GDM1 (cell line): ENCODE results near the gene PRSS56.
"Not testable (repeated sequence)": the region's sequence is repeated elsewhere in the genome, so short reads cannot be mapped to it uniquely, and the experiment has no call there.

Source experiments
- DNase-seq: peaks from one replicate; lab custom pipeline; 2025; lab: John Stamatoyannopoulos, UW

The PRSS56 gene

DNA sequence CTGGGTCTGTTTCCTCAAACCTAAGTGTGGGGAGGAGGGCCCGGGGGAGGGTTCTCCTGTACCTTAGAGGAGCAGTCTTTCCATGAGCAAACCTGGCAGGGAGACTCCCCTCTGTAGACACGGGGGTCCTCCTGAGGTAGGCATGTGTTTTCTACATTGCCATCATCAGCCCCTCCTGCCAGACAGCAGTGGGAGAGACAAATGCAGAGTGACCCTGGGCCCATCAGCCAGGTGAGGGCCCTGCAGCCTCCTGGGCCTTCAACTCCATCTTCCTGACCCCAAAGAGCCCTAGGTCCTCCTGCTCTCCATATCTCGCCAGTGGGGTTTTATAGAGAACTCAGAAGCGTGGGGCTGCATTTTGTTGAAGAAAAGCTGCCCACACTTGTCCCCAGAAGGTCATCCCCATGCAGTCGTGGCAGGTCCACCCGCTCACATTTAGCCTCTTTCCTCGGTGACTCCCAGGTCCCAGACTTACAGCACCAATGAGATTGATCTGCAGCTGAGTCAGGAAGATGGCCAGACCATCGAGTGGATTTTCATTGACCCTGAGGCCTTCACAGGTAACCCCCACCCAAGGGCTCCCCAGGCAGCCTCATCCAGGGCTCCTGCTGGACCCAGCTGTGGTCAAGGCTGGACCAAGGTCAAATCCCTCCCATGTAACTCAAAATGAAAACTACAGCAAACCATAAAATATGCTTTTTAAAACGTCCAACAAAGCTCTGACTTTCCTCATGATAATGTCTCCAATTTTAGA, 21.9 kb downstream of the PRSS56 start:
- DNase-seq, result no peak

DNA sequence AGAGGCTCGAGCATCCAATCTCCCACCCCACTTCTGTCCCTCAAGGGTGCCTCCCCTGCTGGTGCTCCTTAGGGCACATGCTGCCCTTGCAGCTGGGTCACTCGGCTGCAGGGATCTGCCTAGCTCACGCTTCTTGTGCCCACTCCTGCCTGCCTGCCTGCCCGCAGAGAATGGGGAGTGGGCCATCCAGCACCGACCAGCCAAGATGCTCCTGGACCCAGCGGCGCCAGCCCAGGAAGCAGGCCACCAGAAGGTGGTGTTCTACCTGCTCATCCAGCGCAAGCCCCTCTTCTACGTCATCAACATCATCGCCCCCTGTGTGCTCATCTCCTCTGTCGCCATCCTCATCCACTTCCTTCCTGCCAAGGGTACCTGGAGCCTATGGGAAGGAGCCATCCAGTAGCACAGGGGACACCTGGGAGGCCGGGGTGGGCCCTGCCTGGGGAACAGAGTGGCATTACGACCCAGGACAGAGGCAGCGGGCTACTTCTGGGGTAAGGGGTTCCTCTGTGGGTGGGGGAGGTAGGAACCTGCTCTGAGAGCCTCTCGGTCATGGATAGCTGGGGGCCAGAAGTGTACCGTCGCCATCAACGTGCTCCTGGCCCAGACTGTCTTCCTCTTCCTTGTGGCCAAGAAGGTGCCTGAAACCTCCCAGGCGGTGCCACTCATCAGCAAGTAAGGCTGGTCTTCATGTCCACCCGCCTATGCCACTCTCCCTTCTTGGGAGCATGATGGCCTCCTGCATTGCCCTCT, 22.7 kb downstream of the PRSS56 start:
- no peak for DNase-seq

DNA sequence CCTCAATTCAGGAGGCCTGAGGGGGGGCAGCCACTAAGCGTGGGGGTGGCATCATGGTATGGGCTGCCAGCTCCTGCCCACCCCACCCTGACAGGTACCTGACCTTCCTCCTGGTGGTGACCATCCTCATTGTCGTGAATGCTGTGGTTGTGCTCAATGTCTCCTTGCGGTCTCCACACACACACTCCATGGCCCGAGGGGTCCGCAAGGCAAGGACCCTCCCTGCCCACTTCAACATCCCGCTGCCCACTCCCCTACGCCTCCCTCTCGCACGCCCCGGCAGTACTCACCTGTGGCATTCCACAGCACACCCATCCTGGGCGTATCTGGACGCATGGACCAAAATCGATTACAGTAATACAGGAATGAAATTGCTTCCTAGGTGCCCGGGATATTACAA, 23.3 kb downstream of the PRSS56 start:
- DNase-seq, result no peak

DNA sequence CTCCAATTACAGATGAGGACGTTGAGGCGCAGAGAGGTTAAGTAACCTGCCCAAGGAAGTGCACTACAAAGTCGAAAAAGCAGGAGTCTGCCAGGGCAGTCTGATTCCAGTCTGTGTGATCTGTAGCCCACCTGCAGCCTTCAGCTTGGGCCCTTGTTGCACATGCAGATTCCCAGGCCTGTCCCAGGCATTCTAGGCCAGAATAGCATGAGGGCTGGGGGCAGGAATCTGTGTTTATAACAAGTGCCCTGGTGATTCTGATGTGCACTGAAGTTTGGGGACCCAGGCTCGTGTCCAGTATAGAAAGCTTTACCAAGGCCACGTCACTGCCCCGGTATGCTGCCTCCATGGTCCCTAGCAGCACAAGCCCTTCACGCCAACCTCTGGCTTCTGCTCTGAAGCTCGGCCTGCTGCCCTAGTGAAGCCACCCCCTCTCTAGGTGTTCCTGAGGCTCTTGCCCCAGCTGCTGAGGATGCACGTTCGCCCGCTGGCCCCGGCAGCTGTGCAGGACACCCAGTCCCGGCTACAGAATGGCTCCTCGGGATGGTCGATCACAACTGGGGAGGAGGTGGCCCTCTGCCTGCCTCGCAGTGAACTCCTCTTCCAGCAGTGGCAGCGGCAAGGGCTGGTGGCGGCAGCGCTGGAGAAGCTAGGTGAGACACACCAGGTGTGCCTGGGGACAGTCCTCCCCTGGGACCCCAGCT, 23.9 kb downstream of the PRSS56 start:
- no peak for DNase-seq

DNA sequence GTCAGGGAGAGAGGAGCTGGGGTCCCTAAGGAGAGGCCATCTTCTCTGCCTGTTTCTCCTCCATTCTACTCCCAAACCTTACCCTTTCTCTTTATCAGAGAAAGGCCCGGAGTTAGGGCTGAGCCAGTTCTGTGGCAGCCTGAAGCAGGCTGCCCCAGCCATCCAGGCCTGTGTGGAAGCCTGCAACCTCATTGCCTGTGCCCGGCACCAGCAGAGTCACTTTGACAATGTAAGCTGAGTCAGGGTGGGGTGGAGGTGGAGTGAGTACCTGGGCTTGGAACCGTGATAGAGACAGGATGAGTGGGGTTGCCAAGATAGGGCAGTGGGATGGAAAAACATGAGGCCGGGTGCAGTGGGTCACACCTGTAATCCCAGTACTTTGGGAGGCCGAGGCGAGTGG, 24.5 kb downstream of the PRSS56 start:
- no peak for DNase-seq

DNA sequence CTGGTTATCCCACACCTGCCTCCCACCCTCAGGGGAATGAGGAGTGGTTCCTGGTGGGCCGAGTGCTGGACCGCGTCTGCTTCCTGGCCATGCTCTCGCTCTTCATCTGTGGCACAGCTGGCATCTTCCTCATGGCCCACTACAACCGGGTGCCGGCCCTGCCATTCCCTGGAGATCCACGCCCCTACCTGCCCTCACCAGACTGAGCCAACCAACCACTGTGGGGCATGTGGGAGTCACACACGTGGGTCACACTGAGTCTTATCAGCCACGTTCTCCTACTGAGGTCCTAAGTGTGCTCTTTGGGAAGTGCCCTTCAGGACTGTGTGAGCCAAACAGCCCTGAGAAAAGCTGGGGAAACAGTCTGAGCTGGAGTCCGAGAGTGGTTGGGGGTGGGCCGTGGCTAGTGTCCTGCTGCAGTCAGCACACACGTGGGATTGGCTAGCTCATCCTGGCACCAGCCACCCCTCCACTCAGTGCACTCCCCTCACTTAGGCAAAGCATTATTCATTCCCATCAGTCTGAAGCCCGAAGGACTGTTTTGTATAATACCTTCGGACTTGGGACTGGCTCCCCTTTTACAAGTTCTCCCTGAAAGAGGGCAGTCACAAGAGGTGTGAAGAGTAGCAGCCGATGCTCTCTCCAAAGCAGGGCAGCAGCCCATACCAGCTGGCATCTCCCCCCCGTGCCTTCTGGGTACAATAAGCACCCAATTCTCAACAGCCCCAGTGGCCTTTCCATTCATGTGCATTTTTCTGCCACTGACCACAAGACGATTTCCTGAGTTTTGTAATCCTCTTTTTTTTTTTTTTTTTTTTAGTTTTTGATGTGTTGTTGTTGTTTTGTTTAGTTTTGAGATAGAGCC, 25.6 kb downstream of the PRSS56 start:
- DNase-seq, result no peak

DNA sequence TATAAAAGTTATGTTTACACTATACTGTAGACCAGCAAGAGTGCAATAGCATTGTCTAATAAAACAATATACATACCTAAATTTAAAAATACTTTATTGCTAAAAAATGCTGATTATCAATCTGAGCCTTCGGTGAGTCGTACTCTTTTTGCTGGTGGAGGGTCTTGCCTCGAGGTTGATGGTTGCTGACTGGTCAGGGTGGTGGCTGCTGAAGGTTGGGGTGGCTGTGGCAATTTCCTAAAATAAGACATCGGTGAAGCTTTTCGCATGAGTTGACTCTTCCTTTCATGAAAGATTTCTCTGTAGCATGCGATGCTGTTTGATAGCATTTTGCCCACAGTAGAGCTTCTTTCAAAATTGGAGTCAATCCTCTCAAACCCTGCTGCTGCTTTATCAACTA, 27.8 kb downstream of the PRSS56 start:
- DNase-seq, result no peak

DNA sequence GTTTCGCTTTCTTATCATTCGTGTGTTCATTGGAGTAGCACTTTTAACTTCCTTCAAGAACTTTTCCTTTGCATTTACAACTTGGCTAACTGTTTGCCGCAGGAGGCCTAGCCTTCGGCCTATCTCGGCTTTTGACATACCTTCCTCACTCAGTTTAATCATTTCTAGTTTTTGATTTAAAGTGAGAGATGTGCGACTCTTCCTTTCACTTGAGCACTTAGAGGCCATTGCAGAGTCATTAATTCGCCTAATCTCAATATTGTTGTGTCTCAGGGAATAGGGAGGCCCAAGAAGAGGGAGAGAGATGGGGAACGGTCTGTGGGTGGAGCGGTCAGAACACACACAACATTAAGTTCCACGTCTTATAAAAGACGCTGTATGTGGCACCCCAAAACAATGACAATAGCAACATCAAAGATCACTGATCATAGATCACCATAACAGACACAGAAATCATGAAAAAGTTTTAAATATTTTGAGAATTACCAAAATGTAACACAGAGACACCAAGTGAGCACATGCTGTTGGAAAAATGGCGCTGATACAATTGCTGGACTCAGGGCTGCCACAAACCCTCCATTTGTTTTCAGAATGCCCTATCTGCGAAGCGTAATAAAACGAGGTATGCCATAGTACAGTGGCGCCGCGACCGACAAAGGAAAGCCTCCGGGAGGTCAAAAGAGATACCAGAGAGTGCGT, 29.6 kb downstream of the PRSS56 start:
- no peak for DNase-seq

DNA sequence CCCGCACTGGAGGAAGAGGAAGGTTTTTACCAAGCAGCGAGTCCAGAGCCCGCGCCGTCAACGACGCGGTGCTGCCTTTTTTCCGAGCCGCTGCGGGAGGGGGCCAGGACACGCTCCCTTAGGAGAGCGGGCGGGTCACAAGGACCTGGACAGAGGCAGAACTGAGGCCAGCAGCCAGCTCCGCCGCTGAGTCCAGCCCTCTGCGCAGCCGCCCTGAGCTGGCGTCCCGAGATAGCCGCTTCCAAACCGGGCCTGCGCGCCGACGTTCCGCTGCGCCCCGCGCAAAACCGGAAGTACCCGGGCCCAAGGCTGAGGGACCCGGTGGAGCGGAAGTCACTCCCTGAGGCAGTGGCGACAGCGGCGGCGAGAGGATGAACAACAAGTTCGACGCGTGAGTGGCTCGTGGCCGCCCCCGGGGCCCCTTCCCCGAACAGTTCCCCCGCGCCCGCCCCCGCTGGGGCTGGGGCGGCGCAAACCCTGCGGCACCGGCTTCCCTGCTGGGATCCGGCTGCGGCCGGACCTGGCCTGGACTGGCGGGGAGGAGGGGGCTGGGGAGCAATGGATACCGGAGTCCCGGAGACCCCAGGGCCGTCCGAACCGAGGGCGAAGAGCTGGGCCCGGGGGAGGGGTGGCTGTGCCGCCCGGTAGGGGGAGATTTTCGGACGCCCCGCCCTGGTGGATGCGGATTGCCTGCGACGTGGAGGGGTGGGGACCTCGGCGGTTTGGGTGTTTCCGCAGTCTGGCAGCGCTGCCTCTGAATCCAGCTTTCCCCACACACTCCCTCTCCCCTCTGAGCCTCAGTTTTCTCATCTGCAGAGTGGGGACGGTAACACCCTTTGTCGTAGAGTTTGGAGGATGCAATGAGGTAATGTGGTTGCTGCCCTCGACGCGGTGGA, 30.4 kb downstream of the PRSS56 start, which contains the start of the genes EIF4E2 and TIGD1:
Gene EIF4E2, plus strand, starts transcription at position 336 of the 896 bp plus-strand sequence. Its CDS starts 36 bp downstream, at position 372.
Gene TIGD1, minus strand, starts transcription at position 204 of the 896 bp plus-strand sequence. CDS start 675 bp downstream, outside the sequence.
- DNase-seq, result peak; percentile 88

DNA sequence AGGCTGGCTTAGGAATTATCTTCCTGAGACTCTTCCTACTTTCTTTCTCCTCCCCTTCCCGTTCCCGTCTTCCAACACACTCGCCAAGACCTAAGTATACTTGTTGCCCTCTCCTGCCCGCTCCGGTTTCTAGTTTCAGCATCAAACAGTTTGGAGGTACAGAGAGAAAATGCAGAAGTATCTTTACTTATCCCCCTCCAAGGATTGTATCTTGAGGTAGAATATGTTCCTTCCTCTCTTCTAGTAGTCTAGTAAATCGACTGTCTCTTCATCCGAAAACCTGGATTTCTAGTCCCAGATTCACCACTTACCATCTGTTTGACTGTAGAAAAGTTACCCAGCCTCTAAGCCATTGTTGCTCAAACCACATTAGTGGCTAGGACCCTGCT, 31.1 kb downstream of the PRSS56 start:
- no peak for DNase-seq

DNA sequence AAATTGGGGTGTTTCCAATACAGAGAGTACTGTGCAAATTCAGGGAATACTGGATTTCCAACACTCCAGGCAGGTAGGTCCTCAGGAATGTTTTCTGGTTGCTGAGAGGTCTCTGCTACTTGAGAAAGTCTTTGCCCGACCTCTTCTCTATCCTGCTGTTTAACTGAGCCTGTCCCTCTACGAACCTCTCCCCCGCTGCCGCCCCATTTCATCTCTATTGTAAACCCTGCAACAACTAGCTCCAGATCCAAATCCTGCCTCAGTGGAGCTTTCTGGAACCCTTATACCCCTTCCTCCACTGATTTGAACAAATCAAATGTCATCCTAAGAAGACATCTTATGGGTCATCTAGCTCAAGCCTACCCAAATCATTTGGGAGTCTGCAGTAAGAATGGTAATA, 31.6 kb downstream of the PRSS56 start:
- DNase-seq, result no peak

DNA sequence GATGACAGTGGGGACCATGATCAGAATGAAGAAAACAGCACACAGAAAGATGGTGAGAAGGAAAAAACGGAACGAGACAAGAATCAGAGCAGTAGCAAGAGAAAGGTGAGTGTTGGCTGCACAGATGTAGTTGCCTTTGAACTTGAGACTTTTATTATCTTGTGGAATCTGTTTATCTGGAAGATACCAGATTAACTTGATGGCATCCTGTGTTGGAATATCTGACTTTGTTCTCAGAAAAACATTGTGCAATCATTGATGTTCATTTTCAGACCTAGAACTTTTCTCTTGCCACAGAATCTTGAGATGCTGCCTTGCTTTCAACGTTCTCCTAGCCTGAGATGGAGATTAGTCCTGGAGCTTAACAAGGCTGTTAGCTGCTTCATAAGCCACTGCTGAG, 36.2 kb downstream of the PRSS56 start:
- DNase-seq, result no peak

DNA sequence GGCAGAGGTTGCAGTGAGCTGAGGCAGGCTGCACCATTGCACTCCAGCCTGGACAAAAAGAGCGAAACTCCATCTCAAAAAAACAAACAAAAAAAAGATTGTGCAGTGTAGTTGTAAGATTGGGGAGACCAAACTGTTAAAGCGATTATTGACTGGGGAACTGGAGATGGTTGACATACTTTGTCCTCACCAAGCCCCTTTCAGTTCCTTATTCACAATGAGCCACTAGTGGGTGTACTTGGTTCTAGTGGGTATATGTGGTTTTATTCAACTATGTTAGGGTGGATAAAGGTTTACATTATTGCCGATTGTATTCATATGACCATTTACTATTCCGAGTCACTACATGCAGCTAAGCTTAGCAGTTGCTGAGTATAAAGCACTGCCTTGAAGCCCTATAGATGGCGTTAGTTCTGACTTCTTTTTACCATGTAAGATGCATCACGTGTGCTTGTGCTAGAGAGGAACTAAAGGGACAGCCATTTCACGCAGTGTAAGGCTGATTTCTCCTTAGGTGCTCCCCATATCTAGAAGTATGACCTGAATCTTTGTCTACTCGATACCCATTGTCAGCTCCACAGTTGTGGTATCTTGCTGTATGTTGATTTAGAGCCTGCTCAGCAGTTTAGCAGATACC, 42.4 kb downstream of the PRSS56 start:
- DNase-seq, result no peak

DNA sequence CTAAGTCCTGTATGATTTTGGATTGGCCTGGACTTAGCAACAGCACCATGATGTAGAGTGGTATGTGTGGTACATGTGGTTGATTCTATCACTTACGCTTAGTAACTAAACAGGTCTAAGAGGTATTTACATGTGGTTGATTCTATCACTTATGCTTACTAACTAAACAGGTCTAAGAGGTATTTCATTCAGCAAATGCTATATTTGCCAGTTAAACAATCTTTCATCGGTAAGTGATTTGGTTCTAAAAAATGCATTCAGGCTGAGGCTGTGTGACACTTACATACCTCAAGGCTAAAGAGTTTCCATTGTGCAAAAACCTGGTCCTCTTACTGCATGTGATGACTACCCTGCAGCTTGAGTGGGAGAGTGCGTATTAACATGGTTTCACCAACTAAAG, 43.4 kb downstream of the PRSS56 start:
- no peak for DNase-seq

DNA sequence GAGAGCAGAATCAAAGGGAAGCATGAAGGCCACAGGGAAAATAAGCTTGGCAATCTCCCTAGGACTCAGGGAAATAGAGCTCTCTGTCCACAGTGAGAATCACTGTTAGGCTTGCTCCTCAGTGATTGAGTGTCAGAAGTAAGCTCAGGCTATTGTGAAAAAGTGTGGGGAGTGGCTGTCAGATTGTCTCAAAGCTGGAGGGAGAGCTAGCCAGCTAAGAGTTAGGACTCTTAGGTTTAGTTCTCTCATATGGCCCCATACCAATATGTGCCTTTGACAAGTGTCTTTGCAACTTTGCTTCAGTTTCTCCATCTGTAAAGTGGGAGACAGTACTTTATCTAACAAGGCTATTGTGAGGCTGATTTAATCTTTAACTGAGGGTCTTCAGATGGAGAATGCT, 47.5 kb downstream of the PRSS56 start:
- DNase-seq, result no peak

DNA sequence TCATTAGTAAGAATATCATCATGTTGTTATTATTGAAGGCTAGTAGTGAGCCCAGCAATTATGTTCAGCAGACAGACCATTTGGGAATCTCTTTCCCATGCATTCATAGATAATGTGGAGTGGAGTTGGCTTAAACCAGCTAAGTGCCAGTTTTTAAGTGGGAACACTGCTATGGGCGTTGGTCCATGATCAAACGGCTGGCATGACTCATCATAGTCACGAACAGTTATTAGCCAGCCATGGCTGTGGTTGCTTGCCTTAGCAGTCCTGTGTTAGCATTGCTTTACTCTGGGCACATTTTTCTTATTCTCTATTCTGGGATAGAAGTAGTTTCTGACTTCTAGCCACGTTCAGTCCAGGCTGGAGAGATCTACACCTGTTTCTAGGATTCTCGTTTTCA, 48.0 kb downstream of the PRSS56 start:
- no peak for DNase-seq

DNA sequence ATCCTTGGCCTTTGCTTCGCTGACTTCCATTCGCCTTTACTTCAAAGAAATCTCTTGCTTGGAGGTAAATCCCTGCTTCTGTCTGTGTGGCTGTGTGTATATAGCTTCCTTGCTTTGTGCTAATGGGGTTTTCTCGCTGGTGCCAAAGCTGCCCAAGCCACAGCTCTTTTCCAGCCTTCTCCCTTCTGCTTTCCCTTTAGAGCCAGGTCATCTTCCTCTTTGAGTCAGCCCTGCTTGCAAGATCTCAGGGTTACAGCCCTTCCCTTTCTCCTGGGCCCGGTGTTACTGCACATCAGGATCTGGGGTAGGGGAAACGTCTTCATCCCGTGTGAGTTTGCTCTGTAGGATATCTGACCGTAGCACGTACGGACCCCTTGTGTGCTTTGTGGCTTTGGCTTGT, 49.4 kb downstream of the PRSS56 start:
- no peak for DNase-seq

DNA sequence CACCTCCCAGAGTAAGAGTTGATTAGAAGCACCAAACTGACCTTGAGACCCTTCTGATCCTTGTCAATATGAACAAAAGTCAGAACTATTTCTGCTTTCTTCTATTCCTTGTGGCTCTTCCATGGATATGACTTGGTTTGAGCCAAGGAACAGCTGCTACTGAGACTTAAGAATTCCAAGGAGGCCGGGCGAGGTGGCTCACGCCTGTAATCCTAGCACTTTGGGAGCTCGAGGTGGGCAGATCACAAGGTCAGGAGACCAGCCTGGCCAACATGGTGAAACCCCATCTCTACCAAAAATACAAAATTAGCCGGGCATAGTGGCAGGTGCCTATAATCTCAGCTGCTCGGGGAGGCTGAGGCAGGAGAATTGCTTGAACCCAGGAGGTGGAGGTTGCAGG, 50.3 kb downstream of the PRSS56 start:
- DNase-seq, result not testable (repeated sequence)

DNA sequence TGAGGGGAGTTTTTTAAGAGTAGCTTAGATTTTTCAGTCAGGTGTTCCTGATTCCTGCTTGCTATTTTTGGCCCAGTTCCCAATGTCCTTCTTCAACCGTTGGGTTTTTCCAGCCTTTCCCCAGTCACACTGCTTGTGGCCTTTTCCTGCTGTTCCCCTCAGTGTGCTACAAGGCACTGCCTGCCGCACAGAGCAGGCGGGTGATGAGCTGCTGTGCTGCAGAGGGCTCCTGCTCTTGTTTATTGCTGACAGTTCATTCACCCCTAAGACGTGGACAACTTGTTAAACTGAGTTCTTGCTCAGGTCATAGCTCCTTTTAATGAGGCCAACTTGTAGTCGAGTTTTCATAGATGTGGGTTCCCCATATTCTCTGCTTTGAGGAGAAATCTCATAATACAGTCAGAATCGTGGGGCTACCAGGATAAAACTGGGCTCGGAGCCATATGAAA, 50.9 kb downstream of the PRSS56 start:
- DNase-seq, result no peak

DNA sequence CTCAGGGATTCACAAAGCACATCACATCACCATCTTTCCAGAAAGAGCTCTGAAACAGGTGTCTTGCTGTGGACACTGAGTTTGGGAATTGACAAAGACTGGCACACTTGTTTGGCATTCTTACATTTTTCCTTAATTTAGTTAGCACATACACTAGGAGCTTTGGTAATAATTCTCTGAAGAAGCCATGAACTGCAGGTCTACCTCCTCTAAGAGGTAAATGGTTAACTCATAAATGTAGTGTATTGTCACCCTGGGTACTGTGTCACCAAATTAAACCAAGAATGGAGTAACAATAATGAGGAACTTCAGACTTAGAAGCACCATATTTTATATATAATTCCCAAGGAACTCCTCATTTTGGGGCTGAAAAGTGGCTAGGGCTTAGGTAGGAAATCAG, 52.9 kb downstream of the PRSS56 start:
- no peak for DNase-seq
